ENCODE results near the gene RHBDL2. TPM values are rescaled to one million over a fixed set of nuclear protein-coding genes. Genes with fewer than 3 reads are reported as not detected.

RHBDL2 gene
- total and polyA plus RNA-seq, 2 donors (not counting 3 experiments of a cell fraction or from before 2014, with no cell fraction given): 0.06 to 1.4 TPM

DNA sequence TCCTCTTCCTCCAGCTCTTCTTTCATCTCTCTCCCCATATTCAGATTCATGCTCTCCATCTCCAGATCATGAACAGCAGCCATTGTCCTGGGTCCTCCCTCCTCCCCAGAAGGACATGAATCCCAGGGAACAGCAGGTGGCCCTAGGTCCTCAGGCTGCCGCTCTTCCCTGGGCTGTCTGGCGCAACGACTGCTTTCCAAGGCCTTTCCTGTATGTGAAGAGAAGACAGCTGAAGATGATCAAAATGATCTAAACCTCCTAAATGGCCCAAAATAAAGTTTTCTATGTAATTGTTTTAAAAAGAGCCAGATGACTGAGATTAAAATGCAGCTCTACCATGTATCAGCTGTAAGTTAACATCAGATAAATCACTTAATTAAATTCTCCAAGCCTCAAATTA lies 22.5 kb downstream of the RHBDL2 start:
- Histone ChIP-seq H3K36me3 (ENCODE audit: control insufficient read depth in 2 of 2, extremely low read depth in 1 of 2, insufficient read depth in 2 of 2, low read length in 2 of 2) (no peaks in the 10 kb centered on the region), H3K9me3 (replicated peaks; ENCODE audit: control insufficient read depth, insufficient read depth, low read length) (no peaks in the 10 kb centered on the region), H3K9ac (replicated peaks; ENCODE audit: extremely low read depth, insufficient read depth, low read length) (no peak overlapping the region), H3K4me2 (ENCODE audit: insufficient read depth, low read length) (no peak overlapping the region), H3K27ac (ENCODE audit: insufficient read depth, low read depth, low read length) (no peak overlapping the region), H2AFZ (ENCODE audit: low read depth, low read length) (no peak overlapping the region), H3K9me1 (replicated peaks; ENCODE audit: control insufficient read depth, extremely low read depth, insufficient read depth, low read length) (no peaks in the 10 kb centered on the region), H3K4me3 (replicated peaks in 1 of 3; ENCODE audit: insufficient read depth in 1 of 3, low read depth in 1 of 3, low read length in 3 of 3) (no peak overlapping the region), H3K27me3 (ENCODE audit: control insufficient read depth in 2 of 2, insufficient read depth in 2 of 2, low read length in 2 of 2) (no peaks in the 10 kb centered on the region), H4K20me1 (replicated peaks; ENCODE audit: control insufficient read depth, extremely low read depth, insufficient read depth, low read length) (no peaks in the 10 kb centered on the region), H3K79me2 (ENCODE audit: control insufficient read depth, insufficient read depth, low read length) (no peaks in the 10 kb centered on the region), H3K4me1 (ENCODE audit: control insufficient read depth, extremely low read depth, insufficient read depth, low read length) (no peaks in the 10 kb centered on the region)
- BruUV-seq (replicated peaks): no TSS peak
- TF ChIP-seq GATA2 (IDR thresholded peaks at IDR 0.05; ENCODE audit: insufficient read depth, insufficient read length, low read depth, low read length) (no peak), FOS (IDR thresholded peaks at IDR 0.05; ENCODE audit: borderline replicate concordance, insufficient read depth, low read length) (no peak), POLR2AphosphoS5 (IDR thresholded peaks at IDR 0.05; ENCODE audit: insufficient read depth, low read depth, low read length) (no peak), MYC (IDR thresholded peaks at IDR 0.05; ENCODE audit: low read depth, low read length) (no peak), POLR2A (IDR thresholded peaks at IDR 0.05; ENCODE audit: low read depth, low read length) (no peak), JUN (IDR thresholded peaks at IDR 0.05; ENCODE audit: borderline replicate concordance, insufficient read depth, insufficient read length, low read depth) (no peak), EZH2 (IDR thresholded peaks at IDR 0.05; ENCODE audit: borderline replicate concordance, low read depth, low read length, severe bottlenecking) (no peak)
- TF ChIP-seq, protein P1, sequence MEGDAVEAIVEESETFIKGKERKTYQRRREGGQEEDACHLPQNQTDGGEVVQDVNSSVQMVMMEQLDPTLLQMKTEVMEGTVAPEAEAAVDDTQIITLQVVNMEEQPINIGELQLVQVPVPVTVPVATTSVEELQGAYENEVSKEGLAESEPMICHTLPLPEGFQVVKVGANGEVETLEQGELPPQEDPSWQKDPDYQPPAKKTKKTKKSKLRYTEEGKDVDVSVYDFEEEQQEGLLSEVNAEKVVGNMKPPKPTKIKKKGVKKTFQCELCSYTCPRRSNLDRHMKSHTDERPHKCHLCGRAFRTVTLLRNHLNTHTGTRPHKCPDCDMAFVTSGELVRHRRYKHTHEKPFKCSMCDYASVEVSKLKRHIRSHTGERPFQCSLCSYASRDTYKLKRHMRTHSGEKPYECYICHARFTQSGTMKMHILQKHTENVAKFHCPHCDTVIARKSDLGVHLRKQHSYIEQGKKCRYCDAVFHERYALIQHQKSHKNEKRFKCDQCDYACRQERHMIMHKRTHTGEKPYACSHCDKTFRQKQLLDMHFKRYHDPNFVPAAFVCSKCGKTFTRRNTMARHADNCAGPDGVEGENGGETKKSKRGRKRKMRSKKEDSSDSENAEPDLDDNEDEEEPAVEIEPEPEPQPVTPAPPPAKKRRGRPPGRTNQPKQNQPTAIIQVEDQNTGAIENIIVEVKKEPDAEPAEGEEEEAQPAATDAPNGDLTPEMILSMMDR (IDR thresholded peaks at IDR 0.05; ENCODE audit: extremely low read depth in 1 of 2, insufficient read depth in 1 of 2, low read depth in 1 of 2, low read length in 2 of 2): no peak
- TF ChIP-seq, protein P2, sequence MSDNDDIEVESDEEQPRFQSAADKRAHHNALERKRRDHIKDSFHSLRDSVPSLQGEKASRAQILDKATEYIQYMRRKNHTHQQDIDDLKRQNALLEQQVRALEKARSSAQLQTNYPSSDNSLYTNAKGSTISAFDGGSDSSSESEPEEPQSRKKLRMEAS (IDR thresholded peaks at IDR 0.05; ENCODE audit: insufficient read depth, insufficient read length): no peak
- FAIRE-seq: no peak
- dilution Hi-C loops (cut with MboI; ENCODE audit: extremely low pct_ligation_motif_present, low sequenced_read_pairs): no loop called here
- intact Hi-C loops (cut with micrococcal nuclease): no loop called here
- ChIA-PET POLR2A (interaction anchor here (0.5 kb wide), 1 partner anchor 332 kb away, joined by 3 read pairs; no protein-coding TSS in a partner anchor), CTCF (interaction anchor here (0.7 kb wide), 1 partner anchor 173 kb away, joined by 3 read pairs; no protein-coding TSS in a partner anchor)
- DNase-seq (ENCODE audit: low read depth, low spot score): no peak
